ENCODE measurements around the gene CES2. TPM values are rescaled to one million over a fixed set of nuclear protein-coding genes. Genes with fewer than 3 reads are reported as not detected.
A peak's percentile ranks its signal among the peaks of the same experiment; 100 is the strongest.

The CES2 gene
- total RNA-seq, 1 experiment from 2014 or later: 65.7 TPM

DNA sequence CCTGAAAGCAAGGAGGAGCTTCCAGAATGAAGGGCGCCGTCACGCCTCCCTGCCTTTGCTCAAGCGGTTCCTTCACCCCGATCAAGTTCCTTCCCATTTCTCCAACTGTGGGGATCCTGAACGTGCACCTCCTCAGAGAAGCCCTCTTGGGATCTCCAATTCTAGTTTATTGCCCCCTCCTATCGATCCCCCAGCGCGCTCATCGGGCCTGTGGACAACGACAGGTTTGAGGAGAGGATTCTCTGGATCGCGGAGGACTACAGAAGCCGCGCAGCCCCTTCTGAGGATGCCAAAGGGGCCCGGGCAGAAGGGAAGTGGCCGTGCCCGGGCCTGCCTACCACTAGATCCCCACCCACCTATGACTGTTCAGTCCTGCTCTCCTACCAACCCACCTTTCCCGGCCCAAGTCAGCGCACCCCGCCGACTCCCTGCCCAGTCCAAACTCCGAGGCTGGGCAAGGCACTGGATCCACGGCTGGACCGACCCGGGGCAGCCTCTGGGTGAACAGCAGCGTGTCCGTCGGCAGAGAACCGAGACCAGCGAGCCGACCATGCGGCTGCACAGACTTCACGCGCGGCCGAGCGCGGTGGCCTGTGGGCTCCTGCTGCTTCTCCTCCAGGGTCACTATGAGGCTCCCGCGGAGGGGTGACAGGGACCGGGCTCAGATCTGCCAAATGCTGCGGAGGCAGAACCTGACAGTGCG lies 13.0 kb downstream of the CES2 start:
- no peak overlapping the region for H3K27ac Mint-ChIP-seq (ENCODE audit: low read depth, unreplicated experiment)
- TF ChIP-seq, protein P1, sequence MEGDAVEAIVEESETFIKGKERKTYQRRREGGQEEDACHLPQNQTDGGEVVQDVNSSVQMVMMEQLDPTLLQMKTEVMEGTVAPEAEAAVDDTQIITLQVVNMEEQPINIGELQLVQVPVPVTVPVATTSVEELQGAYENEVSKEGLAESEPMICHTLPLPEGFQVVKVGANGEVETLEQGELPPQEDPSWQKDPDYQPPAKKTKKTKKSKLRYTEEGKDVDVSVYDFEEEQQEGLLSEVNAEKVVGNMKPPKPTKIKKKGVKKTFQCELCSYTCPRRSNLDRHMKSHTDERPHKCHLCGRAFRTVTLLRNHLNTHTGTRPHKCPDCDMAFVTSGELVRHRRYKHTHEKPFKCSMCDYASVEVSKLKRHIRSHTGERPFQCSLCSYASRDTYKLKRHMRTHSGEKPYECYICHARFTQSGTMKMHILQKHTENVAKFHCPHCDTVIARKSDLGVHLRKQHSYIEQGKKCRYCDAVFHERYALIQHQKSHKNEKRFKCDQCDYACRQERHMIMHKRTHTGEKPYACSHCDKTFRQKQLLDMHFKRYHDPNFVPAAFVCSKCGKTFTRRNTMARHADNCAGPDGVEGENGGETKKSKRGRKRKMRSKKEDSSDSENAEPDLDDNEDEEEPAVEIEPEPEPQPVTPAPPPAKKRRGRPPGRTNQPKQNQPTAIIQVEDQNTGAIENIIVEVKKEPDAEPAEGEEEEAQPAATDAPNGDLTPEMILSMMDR (IDR thresholded peaks at IDR 0.05; ENCODE audit: unreplicated experiment): no peak
- H3K27me3 Mint-ChIP-seq (ENCODE audit: insufficient read depth, unreplicated experiment): no peaks in the 10 kb centered on the region
- no peaks in the 10 kb centered on the region for H3K9me3 Mint-ChIP-seq (ENCODE audit: unreplicated experiment)
- no TSS peak for BruUV-seq (replicated peaks)
- ChIA-PET CTCF (interaction anchor here (0.9 to 7.0 kb wide), 2 partner anchors 11 to 54 kb away, joined by 4 to 66 read pairs; no protein-coding TSS in a partner anchor), POLR2A (interaction anchor here (0.7 to 3.0 kb wide), 6 partner anchors 15 to 533 kb away, joined by 3 to 20 read pairs (median 4); partner anchors contain the start of genes ATP6V0D1 and CIAO2B)
- peaks cover 21% of the 10 kb centered on the region for H3K4me1 Mint-ChIP-seq (ENCODE audit: insufficient read depth, unreplicated experiment)
- peaks cover 8% of the 10 kb centered on the region for H3K36me3 Mint-ChIP-seq (ENCODE audit: insufficient read depth, unreplicated experiment)
- intact Hi-C loops (cut with micrococcal nuclease): no loop called here
- no peak for DNase-seq (ENCODE audit: unreplicated experiment)
- peak overlapping the region; percentile 68 for H3K4me3 Mint-ChIP-seq (ENCODE audit: unreplicated experiment)

DNA sequence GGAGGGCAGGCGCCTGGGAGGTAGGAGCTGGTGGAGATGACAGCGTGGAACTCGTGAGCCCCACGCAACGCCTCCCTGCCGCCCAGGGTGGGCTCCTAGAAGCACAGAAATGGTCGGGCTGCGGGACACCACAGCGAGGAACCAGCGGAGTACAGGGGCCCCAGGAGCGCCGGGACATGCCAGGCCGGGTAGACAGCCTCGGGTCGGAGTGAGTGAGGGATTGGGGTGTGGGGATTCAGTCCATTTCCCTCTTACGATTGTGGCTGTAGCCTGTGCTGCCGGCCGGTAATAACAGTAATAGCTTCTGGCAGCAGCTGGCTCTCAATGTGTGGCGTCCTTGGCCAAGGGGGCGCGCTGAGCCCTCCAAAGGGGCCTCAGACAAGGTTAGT lies 13.5 kb downstream of the CES2 start:
- TF ChIP-seq, protein P1 (IDR thresholded peaks at IDR 0.05; ENCODE audit: unreplicated experiment): no peak
- Mint-ChIP-seq H3K36me3 (ENCODE audit: insufficient read depth, unreplicated experiment) (peaks cover 3% of the 10 kb centered on the region), H3K9me3 (ENCODE audit: unreplicated experiment) (no peaks in the 10 kb centered on the region), H3K4me3 (ENCODE audit: unreplicated experiment) (peak overlapping the region; percentile 68), H3K27ac (ENCODE audit: low read depth, unreplicated experiment) (no peak overlapping the region), H3K4me1 (ENCODE audit: insufficient read depth, unreplicated experiment) (peaks cover 24% of the 10 kb centered on the region), H3K27me3 (ENCODE audit: insufficient read depth, unreplicated experiment) (no peaks in the 10 kb centered on the region)
- ChIA-PET POLR2A (no interaction called here), CTCF (interaction anchor here (0.7 to 1.3 kb wide), 3 partner anchors 15 to 159 kb away, joined by 3 read pairs; partner anchors contain the start of gene CIAO2B)
- DNase-seq (ENCODE audit: unreplicated experiment): no peak
- intact Hi-C loops (cut with micrococcal nuclease): no loop called here
- BruUV-seq (replicated peaks): no TSS peak

DNA sequence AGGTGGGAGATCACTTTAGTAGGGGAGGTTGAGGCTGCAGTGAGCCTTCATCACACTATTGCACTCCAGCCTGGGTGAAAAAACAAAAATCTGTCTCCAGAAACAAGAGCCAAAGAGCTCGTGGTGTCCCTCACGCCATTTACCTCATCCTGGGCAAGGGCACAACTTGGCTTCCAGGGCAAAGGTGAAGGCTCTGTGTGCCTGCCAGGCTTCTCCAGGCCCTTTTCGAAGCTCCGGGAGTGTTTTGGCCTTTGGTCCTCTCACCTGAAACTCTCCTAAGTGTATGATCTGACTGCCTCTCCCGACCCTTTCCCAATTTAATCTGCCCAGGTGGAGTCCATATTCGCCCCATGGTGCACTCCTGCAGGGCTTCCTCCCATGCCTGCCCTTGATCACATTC lies 14.2 kb downstream of the CES2 start:
- POLR2A ChIA-PET: no interaction called here
- TF ChIP-seq, protein P1 (IDR thresholded peaks at IDR 0.05; ENCODE audit: unreplicated experiment): no peak
- CTCF ChIA-PET: interaction anchor here (0.6 to 1.3 kb wide), 5 partner anchors 16 to 248 kb away, joined by 3 read pairs; partner anchors contain the start of gene CIAO2B
- Mint-ChIP-seq H3K27ac (ENCODE audit: low read depth, unreplicated experiment) (no peak overlapping the region), H3K4me1 (ENCODE audit: insufficient read depth, unreplicated experiment) (peaks cover 28% of the 10 kb centered on the region), H3K9me3 (ENCODE audit: unreplicated experiment) (no peaks in the 10 kb centered on the region), H3K36me3 (ENCODE audit: insufficient read depth, unreplicated experiment) (no peaks in the 10 kb centered on the region), H3K27me3 (ENCODE audit: insufficient read depth, unreplicated experiment) (no peaks in the 10 kb centered on the region), H3K4me3 (ENCODE audit: unreplicated experiment) (no peak overlapping the region)
- no TSS peak for BruUV-seq (replicated peaks)
- intact Hi-C loops (cut with micrococcal nuclease): no loop called here
- DNase-seq (ENCODE audit: unreplicated experiment): no peak

DNA sequence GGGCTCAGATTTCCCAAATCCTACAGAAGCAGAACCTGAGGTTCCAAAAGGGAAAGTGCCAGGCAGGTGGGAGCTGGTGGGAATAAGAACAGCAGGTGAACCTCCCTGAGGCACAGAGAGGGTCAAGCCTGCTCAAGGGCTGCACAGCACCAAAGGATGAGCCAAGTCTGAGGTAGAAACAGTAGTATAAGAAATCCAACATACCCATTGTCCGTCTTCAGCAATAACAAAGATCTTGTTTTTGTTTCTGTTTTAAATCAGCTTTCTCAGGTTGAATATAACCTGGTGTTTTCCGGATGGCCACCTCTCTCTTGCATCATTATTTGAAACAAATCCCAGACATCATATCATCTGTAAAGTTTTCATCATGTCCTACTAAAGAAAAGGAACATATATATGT lies 15.1 kb downstream of the CES2 start:
- Mint-ChIP-seq H3K27ac (ENCODE audit: low read depth, unreplicated experiment) (no peak overlapping the region), H3K9me3 (ENCODE audit: unreplicated experiment) (no peaks in the 10 kb centered on the region), H3K27me3 (ENCODE audit: insufficient read depth, unreplicated experiment) (no peaks in the 10 kb centered on the region), H3K4me1 (ENCODE audit: insufficient read depth, unreplicated experiment) (peaks cover 28% of the 10 kb centered on the region), H3K36me3 (ENCODE audit: insufficient read depth, unreplicated experiment) (no peaks in the 10 kb centered on the region), H3K4me3 (ENCODE audit: unreplicated experiment) (no peak overlapping the region)
- CTCF ChIA-PET: interaction anchor here (0.6 to 1.3 kb wide), 5 partner anchors 55 to 247 kb away, joined by 3 to 4 read pairs (median 3); no protein-coding TSS in a partner anchor
- DNase-seq (ENCODE audit: unreplicated experiment): no peak
- BruUV-seq (replicated peaks): no TSS peak
- POLR2A ChIA-PET: no interaction called here
- TF ChIP-seq, protein P1 (IDR thresholded peaks at IDR 0.05; ENCODE audit: unreplicated experiment): no peak
- intact Hi-C loops (cut with micrococcal nuclease): loop anchor here (10.0 kb wide), 1 partner anchor 64 kb away; no protein-coding TSS in a partner anchor
